ENCODE data around the gene PAX5.

PAX5 gene

DNA sequence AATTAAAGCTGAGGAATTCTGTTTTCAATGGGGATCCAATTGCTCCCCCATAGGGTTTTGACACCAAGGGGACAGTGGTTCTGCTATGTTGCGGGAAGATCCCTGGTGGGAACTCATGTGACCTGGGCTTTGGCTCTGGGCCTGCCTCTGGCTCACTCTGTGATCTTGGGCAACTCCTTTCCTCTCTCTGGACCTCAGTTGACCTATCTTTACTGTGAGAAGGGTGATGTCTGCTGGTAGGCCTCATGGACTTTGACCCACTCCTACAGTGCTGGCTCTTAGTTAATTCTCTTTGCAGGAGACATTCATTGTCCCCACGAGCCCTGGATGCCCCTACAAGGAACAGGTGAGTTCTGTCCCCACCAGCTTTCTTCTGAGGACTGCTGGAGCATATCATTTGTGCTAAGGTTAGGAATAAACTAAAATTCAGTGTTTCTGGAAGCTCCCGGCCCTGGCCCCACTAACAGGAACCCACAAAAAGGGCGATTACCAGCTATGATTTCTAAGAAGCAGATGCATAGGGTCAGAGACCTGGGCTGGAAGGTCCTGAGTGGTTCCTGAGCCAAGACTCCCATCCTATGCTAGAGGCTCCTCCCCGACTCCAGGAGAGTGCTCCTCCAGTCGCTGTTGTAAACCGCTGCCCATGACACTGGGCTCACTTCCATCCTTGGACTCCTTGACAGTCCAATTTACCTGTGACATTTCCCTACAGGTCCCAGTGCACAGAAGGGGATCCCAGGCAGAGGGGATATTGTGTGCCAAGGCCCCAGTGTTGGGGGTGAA, 218.3 kb downstream of the PAX5 start:
- no peaks in the 10 kb centered on the region for H3K9me3 ChIP-seq (ENCODE audit: control insufficient read depth, insufficient read depth, low read depth, low read length)
- CTCF ChIA-PET, result interaction anchor here (0.6 to 0.9 kb wide), 2 partner anchors 16 to 180 kb away, joined by 3 read pairs; no protein-coding TSS in a partner anchor
- TF ChIP-seq ZNF140 (tag by site-specific recombination; IDR thresholded peaks at IDR 0.05) (no peak), ZNF239 (tag by site-specific recombination; IDR thresholded peaks at IDR 0.05) (no peak), FEZF1 (tag by site-specific recombination; IDR thresholded peaks at IDR 0.05) (no peak), ZNF624 (tag by site-specific recombination; IDR thresholded peaks at IDR 0.05) (no peak), KLF7 (tag by site-specific recombination; IDR thresholded peaks at IDR 0.05; ENCODE audit: borderline replicate concordance) (no peak), WT1 (tag by site-specific recombination; IDR thresholded peaks at IDR 0.05) (no peak), KLF8 (tag by site-specific recombination; IDR thresholded peaks at IDR 0.05) (no peak), KLF1 (tag by site-specific recombination; IDR thresholded peaks at IDR 0.05) (no peak), ZNF571 (tag by site-specific recombination; IDR thresholded peaks at IDR 0.05) (no peak), ZNF510 (tag by site-specific recombination; IDR thresholded peaks at IDR 0.05; ENCODE audit: insufficient replicate concordance) (no peak), ZNF37A (tag by site-specific recombination; IDR thresholded peaks at IDR 0.05) (no peak), ZNF530 (tag by site-specific recombination; IDR thresholded peaks at IDR 0.05; ENCODE audit: low read depth) (no peak), ZNF311 (tag by site-specific recombination; IDR thresholded peaks at IDR 0.05; ENCODE audit: borderline replicate concordance) (no peak)
- TF ChIP-seq, protein P1, sequence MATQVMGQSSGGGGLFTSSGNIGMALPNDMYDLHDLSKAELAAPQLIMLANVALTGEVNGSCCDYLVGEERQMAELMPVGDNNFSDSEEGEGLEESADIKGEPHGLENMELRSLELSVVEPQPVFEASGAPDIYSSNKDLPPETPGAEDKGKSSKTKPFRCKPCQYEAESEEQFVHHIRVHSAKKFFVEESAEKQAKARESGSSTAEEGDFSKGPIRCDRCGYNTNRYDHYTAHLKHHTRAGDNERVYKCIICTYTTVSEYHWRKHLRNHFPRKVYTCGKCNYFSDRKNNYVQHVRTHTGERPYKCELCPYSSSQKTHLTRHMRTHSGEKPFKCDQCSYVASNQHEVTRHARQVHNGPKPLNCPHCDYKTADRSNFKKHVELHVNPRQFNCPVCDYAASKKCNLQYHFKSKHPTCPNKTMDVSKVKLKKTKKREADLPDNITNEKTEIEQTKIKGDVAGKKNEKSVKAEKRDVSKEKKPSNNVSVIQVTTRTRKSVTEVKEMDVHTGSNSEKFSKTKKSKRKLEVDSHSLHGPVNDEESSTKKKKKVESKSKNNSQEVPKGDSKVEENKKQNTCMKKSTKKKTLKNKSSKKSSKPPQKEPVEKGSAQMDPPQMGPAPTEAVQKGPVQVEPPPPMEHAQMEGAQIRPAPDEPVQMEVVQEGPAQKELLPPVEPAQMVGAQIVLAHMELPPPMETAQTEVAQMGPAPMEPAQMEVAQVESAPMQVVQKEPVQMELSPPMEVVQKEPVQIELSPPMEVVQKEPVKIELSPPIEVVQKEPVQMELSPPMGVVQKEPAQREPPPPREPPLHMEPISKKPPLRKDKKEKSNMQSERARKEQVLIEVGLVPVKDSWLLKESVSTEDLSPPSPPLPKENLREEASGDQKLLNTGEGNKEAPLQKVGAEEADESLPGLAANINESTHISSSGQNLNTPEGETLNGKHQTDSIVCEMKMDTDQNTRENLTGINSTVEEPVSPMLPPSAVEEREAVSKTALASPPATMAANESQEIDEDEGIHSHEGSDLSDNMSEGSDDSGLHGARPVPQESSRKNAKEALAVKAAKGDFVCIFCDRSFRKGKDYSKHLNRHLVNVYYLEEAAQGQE (tag by site-specific recombination; IDR thresholded peaks at IDR 0.05), result no peak
- TF ChIP-seq, protein P2, sequence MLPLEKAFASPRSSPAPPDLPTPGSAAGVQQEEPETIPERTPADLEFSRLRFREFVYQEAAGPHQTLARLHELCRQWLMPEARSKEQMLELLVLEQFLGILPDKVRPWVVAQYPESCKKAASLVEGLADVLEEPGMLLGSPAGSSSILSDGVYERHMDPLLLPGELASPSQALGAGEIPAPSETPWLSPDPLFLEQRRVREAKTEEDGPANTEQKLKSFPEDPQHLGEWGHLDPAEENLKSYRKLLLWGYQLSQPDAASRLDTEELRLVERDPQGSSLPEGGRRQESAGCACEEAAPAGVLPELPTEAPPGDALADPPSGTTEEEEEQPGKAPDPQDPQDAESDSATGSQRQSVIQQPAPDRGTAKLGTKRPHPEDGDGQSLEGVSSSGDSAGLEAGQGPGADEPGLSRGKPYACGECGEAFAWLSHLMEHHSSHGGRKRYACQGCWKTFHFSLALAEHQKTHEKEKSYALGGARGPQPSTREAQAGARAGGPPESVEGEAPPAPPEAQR (tag by site-specific recombination; IDR thresholded peaks at IDR 0.05), result no peak
- TF ChIP-seq, protein P3, sequence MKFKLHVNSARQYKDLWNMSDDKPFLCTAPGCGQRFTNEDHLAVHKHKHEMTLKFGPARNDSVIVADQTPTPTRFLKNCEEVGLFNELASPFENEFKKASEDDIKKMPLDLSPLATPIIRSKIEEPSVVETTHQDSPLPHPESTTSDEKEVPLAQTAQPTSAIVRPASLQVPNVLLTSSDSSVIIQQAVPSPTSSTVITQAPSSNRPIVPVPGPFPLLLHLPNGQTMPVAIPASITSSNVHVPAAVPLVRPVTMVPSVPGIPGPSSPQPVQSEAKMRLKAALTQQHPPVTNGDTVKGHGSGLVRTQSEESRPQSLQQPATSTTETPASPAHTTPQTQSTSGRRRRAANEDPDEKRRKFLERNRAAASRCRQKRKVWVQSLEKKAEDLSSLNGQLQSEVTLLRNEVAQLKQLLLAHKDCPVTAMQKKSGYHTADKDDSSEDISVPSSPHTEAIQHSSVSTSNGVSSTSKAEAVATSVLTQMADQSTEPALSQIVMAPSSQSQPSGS (tag by site-specific recombination; IDR thresholded peaks at IDR 0.05; ENCODE audit: low read depth), result no peak
- TF ChIP-seq, protein P4, sequence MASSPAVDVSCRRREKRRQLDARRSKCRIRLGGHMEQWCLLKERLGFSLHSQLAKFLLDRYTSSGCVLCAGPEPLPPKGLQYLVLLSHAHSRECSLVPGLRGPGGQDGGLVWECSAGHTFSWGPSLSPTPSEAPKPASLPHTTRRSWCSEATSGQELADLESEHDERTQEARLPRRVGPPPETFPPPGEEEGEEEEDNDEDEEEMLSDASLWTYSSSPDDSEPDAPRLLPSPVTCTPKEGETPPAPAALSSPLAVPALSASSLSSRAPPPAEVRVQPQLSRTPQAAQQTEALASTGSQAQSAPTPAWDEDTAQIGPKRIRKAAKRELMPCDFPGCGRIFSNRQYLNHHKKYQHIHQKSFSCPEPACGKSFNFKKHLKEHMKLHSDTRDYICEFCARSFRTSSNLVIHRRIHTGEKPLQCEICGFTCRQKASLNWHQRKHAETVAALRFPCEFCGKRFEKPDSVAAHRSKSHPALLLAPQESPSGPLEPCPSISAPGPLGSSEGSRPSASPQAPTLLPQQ (tag by site-specific recombination; IDR thresholded peaks at IDR 0.05), result no peak
- POLR2A ChIA-PET, result no interaction called here
- no peaks in the 10 kb centered on the region for H3K4me1 ChIP-seq (ENCODE audit: control insufficient read depth, insufficient read depth, low read length)
- no peaks in the 10 kb centered on the region for H3K36me3 ChIP-seq (ENCODE audit: control insufficient read depth in 2 of 2, insufficient read depth in 1 of 2, low read length in 2 of 2)
- H3K27ac ChIP-seq (ENCODE audit: extremely low read depth, low read depth, low read length), result no peak overlapping the region
- H3K4me3 ChIP-seq (ENCODE audit: low read depth, low read length), result no peak overlapping the region

Measured in HEK293 (cell line).